Stimulated activated CD4-positive, alpha-beta T cell treated with anti-CD3 and anti-CD28 coated beads, Interleukin-2, amount 100 ng/mL, for 48 hours (primary cell): ENCODE results near the gene TESK2.
"Not testable (repeated sequence)": the region's sequence is repeated elsewhere in the genome, so short reads cannot be mapped to it uniquely, and the experiment has no call there.

ENCODE experiments used
- DNase-seq, 2 donors: peaks; one replicate each; pipeline ENCODE4 v3.0.0-alpha.2; 2020

The TESK2 gene

GRCh38 chr1:45373573-45373972 lies 117.4 kb downstream of the TESK2 start:
- DNase-seq: no peak

GRCh38 chr1:45370575-45370974 lies 120.4 kb downstream of the TESK2 start:
- DNase-seq: no peak

- DNase-seq: no peak
Measured at GRCh38 chr1:45365051-45365450, 125.9 kb downstream of the TESK2 start.

- DNase-seq: no peak
Measured at GRCh38 chr1:45364294-45364693, 126.7 kb downstream of the TESK2 start.

GRCh38 chr1:45360981-45361380 lies 130.0 kb downstream of the TESK2 start:
- DNase-seq: not testable (repeated sequence)

GRCh38 chr1:45359882-45360513 lies 131.0 kb downstream of the TESK2 start:
- DNase-seq: peak; percentile 40 to 46

- no peak for DNase-seq
Measured at GRCh38 chr1:45356186-45356585, 134.8 kb downstream of the TESK2 start.

- DNase-seq: no peak
Measured at GRCh38 chr1:45355683-45356082, 135.3 kb downstream of the TESK2 start.

- no peak for DNase-seq
Measured at GRCh38 chr1:45354838-45355237, 136.1 kb downstream of the TESK2 start.

- DNase-seq: no peak
Measured at GRCh38 chr1:45353685-45354084, 137.3 kb downstream of the TESK2 start.

- DNase-seq: no peak
Measured at GRCh38 chr1:45351508-45351907, 139.5 kb downstream of the TESK2 start.

- no peak for DNase-seq
Measured at GRCh38 chr1:45348966-45349677, 141.8 kb downstream of the TESK2 start.

GRCh38 chr1:45348609-45348965 lies 142.4 kb downstream of the TESK2 start:
- DNase-seq: no peak

- no peak for DNase-seq
Measured at GRCh38 chr1:45348020-45348419, 142.9 kb downstream of the TESK2 start.

- DNase-seq: no peak
Measured at GRCh38 chr1:45346473-45346872, 144.5 kb downstream of the TESK2 start.

GRCh38 chr1:45345014-45345413 lies 145.9 kb downstream of the TESK2 start:
- DNase-seq: no peak

GRCh38 chr1:45344499-45344898 lies 146.5 kb downstream of the TESK2 start:
- no peak for DNase-seq

- DNase-seq: no peak
Measured at GRCh38 chr1:45340816-45341466, 150.0 kb downstream of the TESK2 start.

GRCh38 chr1:45339789-45340558 lies 151.0 kb downstream of the TESK2 start, which contains the start of the genes MUTYH and TOE1:
MUTYH (minus strand) TSS chr1:45340440; CDS start chr1:45334505, 5,935 bp downstream.
TOE1 (plus strand) TSS chr1:45340170; CDS start chr1:45340253, 83 bp downstream.
- DNase-seq: peak; percentile 95

- no peak for DNase-seq
Measured at GRCh38 chr1:45337630-45338325, 153.2 kb downstream of the TESK2 start.

GRCh38 chr1:45335855-45336324 lies 155.1 kb downstream of the TESK2 start:
- DNase-seq: no peak
